HepG2 (cell line): Measurements from ENCODE around the gene CCZ1B.
"Not testable (repeated sequence)": the region's sequence is repeated elsewhere in the genome, so short reads cannot be mapped to it uniquely, and the experiment has no call there.

Source experiments
- ASH2L ChIP-seq: fragments of 300-600, 200-600 bp; sonication (generic); IDR thresholded peaks from 2 replicates; pipeline ENCODE4 v1.7.0; 2017; ENCODE audit warnings: low read depth, mild to moderate bottlenecking, moderate library complexity, mixed read lengths, low read length; ENCODE audit not compliant: insufficient read length
- ATF1 ChIP-seq: IDR thresholded peaks from 2 replicates; pipeline ENCODE4 v1.6.1; 2016; ENCODE audit warnings: mild to moderate bottlenecking, control low read depth
- FOXJ3 ChIP-seq: sonication (generic); formaldehyde crosslinking; IDR thresholded peaks from 2 replicates; pipeline ENCODE4 v1.4.0; 2020; ENCODE audit warnings: missing genetic modification reagents, mild to moderate bottlenecking, borderline replicate concordance
- KDM5A ChIP-seq: fragments of 200-600 bp; sonication (generic); IDR thresholded peaks from 2 replicates; pipeline ENCODE4 v1.7.0; 2018; ENCODE audit warnings: antibody characterized with exemption, mild to moderate bottlenecking, low read length, borderline replicate concordance
- POLR2AphosphoS5 ChIP-seq: IDR thresholded peaks from 2 replicates; pipeline ENCODE4 v1.6.1; 2012; ENCODE audit warnings: low read depth, low read length
- TEAD2 ChIP-seq: sonication (generic); formaldehyde crosslinking; IDR thresholded peaks from 2 replicates; pipeline ENCODE4 v1.9.0; 2021; ENCODE audit warnings: missing genetic modification reagents
- YY1 ChIP-seq: IDR thresholded peaks from 2 replicates; pipeline ENCODE4 v1.6.1; 2011; ENCODE audit warnings: low read length, low read depth, moderate library complexity, mild to moderate bottlenecking; ENCODE audit not compliant: insufficient read depth, insufficient replicate concordance
- ZFP36 ChIP-seq: fragments of 150-350 bp; IDR thresholded peaks from 2 replicates; pipeline ENCODE4 v1.6.1; 2018; ENCODE audit warnings: borderline replicate concordance, low read length, low read depth; ENCODE audit not compliant: partially characterized antibody
- ZNF260 ChIP-seq: sonication (generic); formaldehyde crosslinking; IDR thresholded peaks from 2 replicates; pipeline ENCODE4 v1.4.0; 2020; ENCODE audit warnings: missing genetic modification reagents, low read depth, mild to moderate bottlenecking, borderline replicate concordance
- ZNF543 ChIP-seq: sonication (generic); formaldehyde crosslinking; IDR thresholded peaks from 2 replicates; pipeline ENCODE4 v1.4.0; 2020; ENCODE audit warnings: mild to moderate bottlenecking, missing genetic modification reagents
- TF ChIP-seq, protein P1 (sequence below): sonication (generic); formaldehyde crosslinking; IDR thresholded peaks from 2 replicates; pipeline ENCODE4 v1.5.0; 2020; ENCODE audit warnings: mild to moderate bottlenecking, missing genetic modification reagents, moderate library complexity
- TF ChIP-seq, protein P2 (sequence below), 2 experiments: fragments of 450-650 bp in 1 of 2; sonication (generic) in 1 of 2; formaldehyde crosslinking in 1 of 2; IDR thresholded peaks; 2 replicates each; pipeline versions ENCODE4 v1.6.1 to v1.8.0; 2016 to 2022; ENCODE audit warnings: antibody characterized with exemption in 1 of 2, mild to moderate bottlenecking in 1 of 2, missing genetic modification reagents in 1 of 2

DNA sequence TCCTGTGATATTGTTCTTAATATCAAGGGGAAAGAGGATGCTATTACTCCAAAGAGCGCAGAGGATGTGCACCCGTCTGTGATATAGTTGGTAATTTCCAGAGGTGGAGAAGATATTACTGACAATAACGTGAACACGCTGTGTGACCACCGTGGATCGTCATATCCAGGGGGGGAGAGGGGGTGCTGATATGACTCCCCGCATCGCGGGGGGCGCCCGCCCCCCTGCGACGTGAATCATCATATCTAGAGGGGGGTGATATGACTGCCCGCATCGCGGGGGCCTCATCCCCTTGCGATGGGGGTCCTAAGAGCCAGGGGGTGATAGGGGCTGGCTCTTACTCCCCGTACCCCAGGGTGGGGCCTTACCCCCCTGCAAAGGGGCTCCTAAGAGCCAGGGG lies 21.7 kb upstream of the CCZ1B start:
- TF ChIP-seq ZFP36; ZNF260 (CRISPR knock-in tag); YY1; TEAD2 (CRISPR knock-in tag); POLR2AphosphoS5; ASH2L; ZNF543 (CRISPR knock-in tag); FOXJ3; ATF1; KDM5A: not testable (repeated sequence)
- TF ChIP-seq, protein P1, sequence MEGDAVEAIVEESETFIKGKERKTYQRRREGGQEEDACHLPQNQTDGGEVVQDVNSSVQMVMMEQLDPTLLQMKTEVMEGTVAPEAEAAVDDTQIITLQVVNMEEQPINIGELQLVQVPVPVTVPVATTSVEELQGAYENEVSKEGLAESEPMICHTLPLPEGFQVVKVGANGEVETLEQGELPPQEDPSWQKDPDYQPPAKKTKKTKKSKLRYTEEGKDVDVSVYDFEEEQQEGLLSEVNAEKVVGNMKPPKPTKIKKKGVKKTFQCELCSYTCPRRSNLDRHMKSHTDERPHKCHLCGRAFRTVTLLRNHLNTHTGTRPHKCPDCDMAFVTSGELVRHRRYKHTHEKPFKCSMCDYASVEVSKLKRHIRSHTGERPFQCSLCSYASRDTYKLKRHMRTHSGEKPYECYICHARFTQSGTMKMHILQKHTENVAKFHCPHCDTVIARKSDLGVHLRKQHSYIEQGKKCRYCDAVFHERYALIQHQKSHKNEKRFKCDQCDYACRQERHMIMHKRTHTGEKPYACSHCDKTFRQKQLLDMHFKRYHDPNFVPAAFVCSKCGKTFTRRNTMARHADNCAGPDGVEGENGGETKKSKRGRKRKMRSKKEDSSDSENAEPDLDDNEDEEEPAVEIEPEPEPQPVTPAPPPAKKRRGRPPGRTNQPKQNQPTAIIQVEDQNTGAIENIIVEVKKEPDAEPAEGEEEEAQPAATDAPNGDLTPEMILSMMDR (CRISPR knock-in tag): not testable (repeated sequence)
- TF ChIP-seq, protein P2, sequence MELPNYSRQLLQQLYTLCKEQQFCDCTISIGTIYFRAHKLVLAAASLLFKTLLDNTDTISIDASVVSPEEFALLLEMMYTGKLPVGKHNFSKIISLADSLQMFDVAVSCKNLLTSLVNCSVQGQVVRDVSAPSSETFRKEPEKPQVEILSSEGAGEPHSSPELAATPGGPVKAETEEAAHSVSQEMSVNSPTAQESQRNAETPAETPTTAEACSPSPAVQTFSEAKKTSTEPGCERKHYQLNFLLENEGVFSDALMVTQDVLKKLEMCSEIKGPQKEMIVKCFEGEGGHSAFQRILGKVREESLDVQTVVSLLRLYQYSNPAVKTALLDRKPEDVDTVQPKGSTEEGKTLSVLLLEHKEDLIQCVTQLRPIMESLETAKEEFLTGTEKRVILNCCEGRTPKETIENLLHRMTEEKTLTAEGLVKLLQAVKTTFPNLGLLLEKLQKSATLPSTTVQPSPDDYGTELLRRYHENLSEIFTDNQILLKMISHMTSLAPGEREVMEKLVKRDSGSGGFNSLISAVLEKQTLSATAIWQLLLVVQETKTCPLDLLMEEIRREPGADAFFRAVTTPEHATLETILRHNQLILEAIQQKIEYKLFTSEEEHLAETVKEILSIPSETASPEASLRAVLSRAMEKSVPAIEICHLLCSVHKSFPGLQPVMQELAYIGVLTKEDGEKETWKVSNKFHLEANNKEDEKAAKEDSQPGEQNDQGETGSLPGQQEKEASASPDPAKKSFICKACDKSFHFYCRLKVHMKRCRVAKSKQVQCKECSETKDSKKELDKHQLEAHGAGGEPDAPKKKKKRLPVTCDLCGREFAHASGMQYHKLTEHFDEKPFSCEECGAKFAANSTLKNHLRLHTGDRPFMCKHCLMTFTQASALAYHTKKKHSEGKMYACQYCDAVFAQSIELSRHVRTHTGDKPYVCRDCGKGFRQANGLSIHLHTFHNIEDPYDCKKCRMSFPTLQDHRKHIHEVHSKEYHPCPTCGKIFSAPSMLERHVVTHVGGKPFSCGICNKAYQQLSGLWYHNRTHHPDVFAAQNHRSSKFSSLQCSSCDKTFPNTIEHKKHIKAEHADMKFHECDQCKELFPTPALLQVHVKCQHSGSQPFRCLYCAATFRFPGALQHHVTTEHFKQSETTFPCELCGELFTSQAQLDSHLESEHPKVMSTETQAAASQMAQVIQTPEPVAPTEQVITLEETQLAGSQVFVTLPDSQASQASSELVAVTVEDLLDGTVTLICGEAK (IDR thresholded peaks at IDR 0.05): not testable (repeated sequence)
- TF ChIP-seq, protein P2 (CRISPR knock-in tag; IDR thresholded peaks at IDR 0.05): not testable (repeated sequence)
